CD4-positive, alpha-beta T cell treated with Interleukin-4 for 1 hour (primary cell): Measurements from ENCODE around the gene LRRIQ1.

ENCODE experiments used
- DNase-seq, 2 donors: peaks; one replicate each; pipeline ENCODE4 v3.0.0-alpha.2; 2020 to 2022

The LRRIQ1 gene

GRCh38 chr12:85058339-85058738 lies 22.2 kb downstream of the LRRIQ1 start:
- no peak for DNase-seq

GRCh38 chr12:85059594-85059993 lies 23.4 kb downstream of the LRRIQ1 start:
- DNase-seq: no peak

GRCh38 chr12:85060916-85061315 lies 24.8 kb downstream of the LRRIQ1 start:
- no peak for DNase-seq

- no peak for DNase-seq
Observed at GRCh38 chr12:85065837-85066482, 29.8 kb downstream of the LRRIQ1 start.

GRCh38 chr12:85072826-85073225 lies 36.7 kb downstream of the LRRIQ1 start:
- no peak for DNase-seq

- no peak for DNase-seq
Observed at GRCh38 chr12:85076688-85077430, 40.7 kb downstream of the LRRIQ1 start.

GRCh38 chr12:85085066-85085465 lies 48.9 kb downstream of the LRRIQ1 start:
- DNase-seq: no peak

- no peak for DNase-seq
Observed at GRCh38 chr12:85089792-85090191, 53.6 kb downstream of the LRRIQ1 start.

GRCh38 chr12:85092814-85093370 lies 56.7 kb downstream of the LRRIQ1 start:
- no peak for DNase-seq

- DNase-seq: no peak
Observed at GRCh38 chr12:85095501-85095900, 59.4 kb downstream of the LRRIQ1 start.

GRCh38 chr12:85130646-85131045 lies 94.5 kb downstream of the LRRIQ1 start:
- no peak for DNase-seq

GRCh38 chr12:85138833-85139232 lies 102.7 kb downstream of the LRRIQ1 start:
- DNase-seq: no peak

- no peak for DNase-seq
Observed at GRCh38 chr12:85147331-85147730, 111.2 kb downstream of the LRRIQ1 start.

GRCh38 chr12:85152311-85152729 lies 116.2 kb downstream of the LRRIQ1 start:
- no peak for DNase-seq

- no peak for DNase-seq
Observed at GRCh38 chr12:85155791-85156190, 119.6 kb downstream of the LRRIQ1 start.

GRCh38 chr12:85156569-85156968 lies 120.4 kb downstream of the LRRIQ1 start:
- DNase-seq: no peak

- no peak for DNase-seq
Observed at GRCh38 chr12:85157035-85157603, 121.0 kb downstream of the LRRIQ1 start.

- DNase-seq: no peak
Observed at GRCh38 chr12:85163752-85164321, 127.7 kb downstream of the LRRIQ1 start.

- no peak for DNase-seq
Observed at GRCh38 chr12:85179680-85180270, 143.6 kb downstream of the LRRIQ1 start.

GRCh38 chr12:85182699-85183098 lies 146.5 kb downstream of the LRRIQ1 start:
- DNase-seq: no peak

GRCh38 chr12:85183855-85184254 lies 147.7 kb downstream of the LRRIQ1 start:
- DNase-seq: no peak

GRCh38 chr12:85186236-85186635 lies 150.1 kb downstream of the LRRIQ1 start:
- no peak for DNase-seq

GRCh38 chr12:85188619-85189018 lies 152.5 kb downstream of the LRRIQ1 start:
- no peak for DNase-seq
